ENCODE results near the gene PARD3B. TPM values are rescaled to one million over a fixed set of nuclear protein-coding genes. Genes with fewer than 3 reads are reported as not detected.
"Not testable (repeated sequence)": the region's sequence is repeated elsewhere in the genome, so short reads cannot be mapped to it uniquely, and the experiment has no call there.

The PARD3B gene
- polyA plus RNA-seq, 3 donors: not detected

- no peaks in the 10 kb centered on the region for H3K27me3 ChIP-seq (ENCODE audit: control insufficient read depth in 2 of 2, insufficient read depth in 2 of 2, low read length in 2 of 2)
- H3K4me3 ChIP-seq (replicated peaks in 1 of 3; ENCODE audit: low read depth in 2 of 3, low read length in 3 of 3): no peak overlapping the region
- no peaks in the 10 kb centered on the region for H3K36me3 Mint-ChIP-seq
- no peak for TF ChIP-seq CTCF (IDR thresholded peaks at IDR 0.05)
- no peaks in the 10 kb centered on the region for H3K4me1 ChIP-seq (ENCODE audit: control insufficient read depth in 1 of 2, insufficient read depth in 2 of 2, low read length in 2 of 2)
- H3K27ac ChIP-seq (ENCODE audit: low read depth in 1 of 2, low read length in 2 of 2): no peak overlapping the region
- peaks cover 0 to 4% (median 0%) of the 10 kb centered on the region in 7 donors for H3K9me3 Mint-ChIP-seq
- H3K9ac ChIP-seq (ENCODE audit: insufficient read depth, low read length, poor library complexity, severe bottlenecking): no peak overlapping the region
- no peaks in the 10 kb centered on the region for H3K9me3 ChIP-seq (replicated peaks in 1 of 2; ENCODE audit: control insufficient read depth in 1 of 2, insufficient read depth in 1 of 2, low read length in 2 of 2)
- no peaks in the 10 kb centered on the region for H3K27me3 Mint-ChIP-seq (ENCODE audit: low read depth in 3 of 3)
- no peak overlapping the region for H3K4me2 ChIP-seq (replicated peaks; ENCODE audit: extremely low read depth, low read length, poor library complexity, severe bottlenecking)
- H2AFZ ChIP-seq (ENCODE audit: insufficient read depth, low read depth, low read length, poor library complexity, severe bottlenecking): no peak overlapping the region
- DNase-seq: no peak
- intact Hi-C loops (cut with micrococcal nuclease): no loop called here
- H3K4me1 Mint-ChIP-seq: no peaks in the 10 kb centered on the region
- H4K20me1 ChIP-seq (ENCODE audit: insufficient read depth, low read length): no peaks in the 10 kb centered on the region
- no peak overlapping the region for H3K4me3 Mint-ChIP-seq
- no CpG with 5 or more reads among the region's 1 CpG for WGBS (ENCODE audit: insufficient coverage)
- no peak overlapping the region for H3K27ac Mint-ChIP-seq
- no peaks in the 10 kb centered on the region for H3K36me3 ChIP-seq (replicated peaks in 1 of 2; ENCODE audit: control insufficient read depth in 1 of 2, insufficient read depth in 2 of 2, low read length in 2 of 2)
- H3K79me2 ChIP-seq (ENCODE audit: insufficient read depth, low read length): no peaks in the 10 kb centered on the region
Observed at GRCh38 chr2:205217004-205217403, 671.7 kb downstream of the PARD3B start.

GRCh38 chr2:205218056-205218455, 672.8 kb downstream of the PARD3B start:
- no peaks in the 10 kb centered on the region for H3K79me2 ChIP-seq (ENCODE audit: insufficient read depth, low read length)
- TF ChIP-seq CTCF (IDR thresholded peaks at IDR 0.05): no peak
- H3K4me3 ChIP-seq (replicated peaks in 1 of 3; ENCODE audit: low read depth in 2 of 3, low read length in 3 of 3): no peak overlapping the region
- WGBS (ENCODE audit: insufficient coverage): no CpG with 5 or more reads among the region's 3 CpGs
- Mint-ChIP-seq H3K4me3 (peak overlapping the region in 1 of 2 donors; percentile 18), H3K36me3 (no peaks in the 10 kb centered on the region), H3K4me1 (no peaks in the 10 kb centered on the region), H3K9me3 (peaks cover 0 to 4% (median 0%) of the 10 kb centered on the region in 7 donors), H3K27ac (no peak overlapping the region), H3K27me3 (ENCODE audit: low read depth in 3 of 3) (no peaks in the 10 kb centered on the region)
- no peaks in the 10 kb centered on the region for H3K4me1 ChIP-seq (ENCODE audit: control insufficient read depth in 1 of 2, insufficient read depth in 2 of 2, low read length in 2 of 2)
- H3K36me3 ChIP-seq (replicated peaks in 1 of 2; ENCODE audit: control insufficient read depth in 1 of 2, insufficient read depth in 2 of 2, low read length in 2 of 2): no peaks in the 10 kb centered on the region
- no peak overlapping the region for H2AFZ ChIP-seq (ENCODE audit: insufficient read depth, low read depth, low read length, poor library complexity, severe bottlenecking)
- no peak overlapping the region for H3K27ac ChIP-seq (ENCODE audit: low read depth in 1 of 2, low read length in 2 of 2)
- H3K4me2 ChIP-seq (replicated peaks; ENCODE audit: extremely low read depth, low read length, poor library complexity, severe bottlenecking): no peak overlapping the region
- no peaks in the 10 kb centered on the region for H3K9me3 ChIP-seq (replicated peaks in 1 of 2; ENCODE audit: control insufficient read depth in 1 of 2, insufficient read depth in 1 of 2, low read length in 2 of 2)
- intact Hi-C loops (cut with micrococcal nuclease): no loop called here
- H4K20me1 ChIP-seq (ENCODE audit: insufficient read depth, low read length): no peaks in the 10 kb centered on the region
- no peak overlapping the region for H3K9ac ChIP-seq (ENCODE audit: insufficient read depth, low read length, poor library complexity, severe bottlenecking)
- no peaks in the 10 kb centered on the region for H3K27me3 ChIP-seq (ENCODE audit: control insufficient read depth in 2 of 2, insufficient read depth in 2 of 2, low read length in 2 of 2)
- DNase-seq: no peak

- intact Hi-C loops (cut with micrococcal nuclease); H3K9me3 ChIP-seq (replicated peaks in 1 of 2; ENCODE audit: control insufficient read depth in 1 of 2, insufficient read depth in 1 of 2, low read length in 2 of 2); H3K36me3 Mint-ChIP-seq; H3K27ac ChIP-seq (ENCODE audit: low read depth in 1 of 2, low read length in 2 of 2); H3K4me2 ChIP-seq (replicated peaks; ENCODE audit: extremely low read depth, low read length, poor library complexity, severe bottlenecking); H4K20me1 ChIP-seq (ENCODE audit: insufficient read depth, low read length); H3K4me1 ChIP-seq (ENCODE audit: control insufficient read depth in 1 of 2, insufficient read depth in 2 of 2, low read length in 2 of 2); H3K4me3 ChIP-seq (replicated peaks in 1 of 3; ENCODE audit: low read depth in 2 of 3, low read length in 3 of 3); H3K9ac ChIP-seq (ENCODE audit: insufficient read depth, low read length, poor library complexity, severe bottlenecking); H3K36me3 ChIP-seq (replicated peaks in 1 of 2; ENCODE audit: control insufficient read depth in 1 of 2, insufficient read depth in 2 of 2, low read length in 2 of 2); H3K27ac Mint-ChIP-seq; H3K27me3 ChIP-seq (ENCODE audit: control insufficient read depth in 2 of 2, insufficient read depth in 2 of 2, low read length in 2 of 2); H3K4me1 Mint-ChIP-seq; H3K27me3 Mint-ChIP-seq (ENCODE audit: low read depth in 3 of 3); H2AFZ ChIP-seq (ENCODE audit: insufficient read depth, low read depth, low read length, poor library complexity, severe bottlenecking); H3K79me2 ChIP-seq (ENCODE audit: insufficient read depth, low read length); H3K9me3 Mint-ChIP-seq; H3K4me3 Mint-ChIP-seq; DNase-seq: not testable (repeated sequence)
- 100% methylated on average over 4 of the region's 5 CpGs for WGBS (ENCODE audit: insufficient coverage)
Observed at GRCh38 chr2:205218816-205219215, 673.5 kb downstream of the PARD3B start.

All from CD14-positive monocyte (primary cell).